NCI-H1436 (cell line): ENCODE data around the gene NPTN.
"Not testable (repeated sequence)": the region's sequence is repeated elsewhere in the genome, so short reads cannot be mapped to it uniquely, and the experiment has no call there.

Experiments
- DNase-seq: peaks from one replicate; lab custom pipeline; 2025; lab: John Stamatoyannopoulos, UW

NPTN gene

DNA sequence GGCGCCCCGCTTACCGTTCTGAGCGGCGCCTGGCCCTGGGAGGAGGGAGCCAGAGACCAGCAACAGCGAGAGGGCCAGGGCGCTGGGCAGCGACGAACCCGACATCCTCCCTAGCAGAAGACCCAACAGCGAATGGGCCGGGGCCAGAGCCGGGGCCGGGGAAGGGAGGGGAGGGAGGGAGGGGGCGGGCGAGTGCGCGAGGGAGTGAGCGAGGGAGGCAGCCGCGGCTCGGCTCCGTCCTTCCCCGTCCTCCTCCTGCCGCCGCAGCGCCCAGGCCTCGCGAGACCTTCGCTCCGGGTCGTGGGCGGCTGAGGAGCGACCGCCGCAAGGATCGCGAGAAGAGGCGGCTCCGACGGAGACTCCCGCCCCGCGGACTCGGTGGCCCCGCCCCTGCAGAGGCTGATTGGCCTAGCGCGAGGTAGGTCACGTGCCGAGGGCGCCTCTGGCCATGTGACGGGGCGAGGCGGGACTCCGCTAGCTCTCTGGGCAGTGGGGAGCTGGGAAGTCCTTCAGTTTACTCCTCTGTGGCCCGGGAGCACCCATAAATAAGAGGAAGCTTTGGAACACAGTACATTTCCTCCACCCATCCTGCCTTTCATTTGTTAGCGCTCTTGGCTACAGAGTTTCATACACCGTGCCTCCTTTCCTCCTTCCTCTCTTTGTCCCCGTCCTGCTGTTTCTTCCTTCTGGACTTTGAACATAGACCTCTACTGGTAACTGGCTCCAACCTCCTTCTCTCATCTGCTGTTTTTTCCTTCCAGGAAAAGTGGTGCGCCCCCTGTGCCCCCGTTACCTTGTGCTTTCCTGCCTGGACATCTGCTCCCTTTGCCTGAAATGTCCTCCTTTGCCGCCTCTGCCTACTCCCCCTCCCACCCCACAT, at the start of gene NPTN:
Gene NPTN (minus strand): TSS at position 279 of the 880 bp plus-strand sequence. CDS start 174 bp downstream, at position 105.
- DNase-seq = peak; percentile 97

DNA sequence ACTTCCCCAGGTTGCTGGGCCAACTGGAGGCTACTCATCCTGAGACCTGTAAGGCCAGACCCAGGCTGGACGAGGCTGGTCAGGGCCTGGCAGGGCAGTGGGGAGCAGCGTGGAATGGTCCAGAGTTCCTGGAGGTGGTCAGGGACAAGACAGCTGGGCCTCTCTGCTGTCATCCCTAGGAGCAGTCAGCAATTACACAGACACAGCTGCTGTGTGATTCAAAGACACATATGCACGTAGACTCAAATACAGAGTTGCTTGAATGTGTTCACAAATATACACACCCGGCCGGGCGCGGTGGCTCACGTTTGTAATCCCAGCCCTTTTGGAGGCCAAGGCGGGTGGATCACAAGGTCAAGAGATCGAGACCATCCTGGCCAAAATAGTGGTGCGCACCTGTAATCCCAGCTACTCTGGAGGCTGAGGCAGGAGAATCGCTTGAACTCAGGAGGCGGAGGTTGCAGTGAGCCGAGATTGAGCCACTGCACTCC, 49.5 kb upstream of the NPTN start:
- no peak for DNase-seq

DNA sequence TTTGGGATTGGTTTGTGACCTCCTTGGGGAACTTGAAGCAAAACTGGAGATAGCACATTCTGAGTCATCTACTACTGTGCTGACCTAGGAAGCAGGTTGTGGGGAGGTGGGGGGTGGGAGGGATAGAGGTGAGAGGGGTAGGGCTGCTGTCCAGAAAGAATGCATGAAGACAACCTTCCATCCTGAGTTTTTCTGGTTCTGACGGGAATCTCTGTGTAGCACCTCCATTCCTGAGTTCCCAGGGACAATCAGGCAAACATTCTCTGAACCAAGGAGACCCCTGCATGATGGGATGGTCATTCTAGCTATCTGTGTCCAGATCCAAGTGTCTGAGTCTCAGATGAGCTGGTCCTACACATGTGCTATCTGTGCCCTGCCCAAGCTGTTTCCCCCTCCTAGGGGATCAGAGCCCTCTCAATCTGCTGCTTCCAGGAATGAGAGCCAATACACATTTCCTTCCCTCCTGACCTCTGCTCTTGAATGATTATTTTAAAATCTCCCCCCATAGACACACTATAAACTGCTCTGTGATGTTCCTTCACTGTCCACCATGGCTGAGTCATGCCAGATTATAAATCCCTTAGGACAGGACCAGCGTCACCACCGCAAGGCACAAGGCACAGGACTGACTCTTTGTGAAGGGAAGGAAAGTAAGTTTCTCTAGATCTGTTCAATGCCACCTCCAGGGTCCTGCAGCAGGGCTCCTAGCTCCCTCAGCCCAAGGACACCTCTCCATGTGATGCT, 48.8 kb upstream of the NPTN start:
- DNase-seq = no peak

DNA sequence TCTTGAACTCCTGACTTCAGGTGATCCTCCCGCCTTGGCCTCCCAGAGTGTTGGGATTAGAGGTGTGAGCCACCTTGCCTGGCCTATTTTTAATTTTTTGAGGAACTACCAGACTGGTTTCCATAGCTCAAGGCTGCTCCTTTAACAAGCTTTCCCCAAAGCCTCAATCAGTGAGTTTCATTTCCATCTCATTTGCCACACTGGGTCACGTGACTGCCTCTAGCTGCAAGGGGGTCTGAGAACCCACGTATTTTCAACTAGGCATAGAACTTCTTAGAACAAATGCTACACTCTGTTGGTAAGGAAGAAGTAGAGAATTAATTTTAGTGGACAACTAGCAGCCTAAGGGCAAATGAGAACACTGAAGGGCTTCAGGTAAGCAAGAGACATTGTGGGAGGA, 47.9 kb upstream of the NPTN start:
- DNase-seq = no peak

DNA sequence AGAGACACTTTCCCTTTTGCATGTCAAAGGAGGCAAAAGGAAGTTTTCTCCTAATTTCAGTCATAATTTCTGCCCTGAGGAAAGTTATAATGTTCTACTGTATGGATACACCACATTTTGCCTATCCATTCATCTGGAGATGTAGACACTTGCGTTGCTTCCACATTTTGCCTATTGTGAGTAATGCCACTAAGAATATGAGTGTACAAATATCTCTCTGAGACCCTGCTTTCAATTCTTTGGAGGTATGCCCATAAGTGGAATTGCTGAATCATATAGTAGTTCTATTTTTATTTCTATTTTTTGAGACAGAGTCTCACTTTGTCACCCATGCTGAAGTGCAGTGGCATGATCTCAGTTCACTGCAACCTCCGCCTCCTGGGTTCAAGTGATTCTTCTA, 47.4 kb upstream of the NPTN start:
- no peak for DNase-seq

DNA sequence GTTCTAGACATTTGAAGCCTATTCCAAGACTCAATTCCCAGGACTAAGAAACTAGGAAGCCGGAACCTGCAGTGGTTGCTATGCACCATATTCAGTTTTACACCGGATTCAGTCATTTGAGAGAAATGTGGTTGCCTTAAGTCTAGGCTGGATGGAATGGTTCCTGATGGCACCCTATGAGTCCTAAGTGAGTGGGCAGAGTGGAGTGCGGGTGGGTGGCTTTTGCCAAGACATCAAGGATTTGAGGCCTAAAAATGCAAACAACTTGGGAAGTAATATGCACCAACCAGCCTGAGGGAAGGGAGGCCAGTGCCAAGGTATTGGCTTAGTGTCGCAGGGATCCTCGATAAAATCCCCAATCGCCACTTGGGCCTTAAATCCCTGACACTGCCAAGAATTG, 46.8 kb upstream of the NPTN start:
- DNase-seq = no peak

DNA sequence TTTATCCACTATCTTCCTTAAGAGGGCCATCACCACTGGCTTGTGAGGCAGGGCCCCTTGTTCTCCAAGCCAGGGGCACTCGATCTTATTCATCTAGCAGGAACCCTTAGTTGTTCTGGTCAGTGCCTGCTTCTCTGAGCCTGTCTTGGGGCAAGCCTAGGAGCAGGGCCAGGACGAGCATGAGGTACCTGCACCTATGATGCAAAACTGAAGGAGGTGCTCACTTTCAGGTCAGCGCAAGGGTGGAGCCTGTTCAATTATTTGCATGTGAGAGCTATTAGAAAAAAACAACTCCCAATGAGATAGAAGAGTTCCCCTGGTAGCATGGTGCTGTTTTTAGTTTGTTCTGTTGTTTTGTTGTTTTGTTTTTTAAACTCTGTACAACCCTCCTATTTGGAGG, 46.0 kb upstream of the NPTN start:
- DNase-seq = no peak

DNA sequence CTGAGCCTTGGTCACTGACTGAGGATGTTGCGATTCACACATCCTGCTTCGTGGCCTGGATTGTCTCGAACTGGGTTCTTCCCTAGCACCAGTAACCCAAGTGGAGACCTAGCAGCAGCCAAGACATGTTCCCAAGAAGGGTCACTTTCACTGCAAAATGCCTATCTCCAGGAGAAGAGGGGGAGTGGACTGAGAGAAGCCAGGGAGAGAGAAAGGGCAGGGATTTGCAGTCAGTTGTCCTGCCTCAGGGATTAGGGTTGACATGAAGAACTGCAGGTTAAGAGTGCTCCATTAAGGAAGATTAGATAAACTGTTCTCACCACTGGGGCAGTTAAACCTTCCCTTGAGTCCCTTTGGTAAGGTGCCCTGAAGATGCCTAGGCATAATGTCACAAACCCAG, 45.3 kb upstream of the NPTN start:
- no peak for DNase-seq

DNA sequence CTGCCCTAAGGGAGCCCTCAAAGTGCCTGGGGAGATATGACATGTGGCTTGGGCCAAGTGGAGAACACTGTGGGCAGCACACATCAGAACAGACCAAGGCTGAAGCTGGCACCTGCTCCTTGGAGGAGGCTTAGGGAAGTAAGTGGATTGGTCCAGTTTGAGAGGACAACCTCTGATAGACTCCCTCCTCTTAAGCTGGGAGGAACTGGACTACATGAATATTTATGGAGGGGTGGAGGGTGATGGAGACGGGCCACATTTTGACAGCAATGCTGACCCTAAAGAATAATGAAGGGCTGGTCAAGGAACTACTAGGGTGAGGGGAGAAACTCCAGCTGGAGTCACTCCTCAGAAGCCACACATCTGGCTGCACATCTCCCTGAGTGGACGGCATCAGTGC, 44.5 kb upstream of the NPTN start:
- DNase-seq = no peak

DNA sequence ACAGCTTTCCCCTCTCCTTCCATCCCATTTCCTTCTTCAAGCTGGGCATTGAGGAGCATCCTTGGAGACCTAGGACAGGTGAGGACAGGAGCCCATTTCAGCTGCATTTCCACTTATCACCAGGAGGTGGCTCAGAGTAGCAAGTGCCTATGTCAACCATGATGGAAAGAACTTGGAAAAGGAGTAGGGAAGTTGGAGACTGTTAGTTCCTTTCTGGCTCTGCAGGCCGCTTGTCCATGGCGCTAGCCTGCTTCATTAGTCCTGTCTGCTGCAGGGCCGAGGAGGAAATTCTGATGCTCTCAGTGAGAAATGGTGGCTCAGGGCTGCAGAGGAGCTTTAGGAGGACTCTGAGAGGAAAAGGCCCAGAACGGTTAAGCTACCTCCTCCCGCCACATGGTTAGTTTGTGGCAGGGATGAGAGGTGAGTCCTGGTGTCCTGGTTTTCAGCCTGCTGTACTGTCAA, 44.0 kb upstream of the NPTN start:
- DNase-seq = peak; percentile 43

DNA sequence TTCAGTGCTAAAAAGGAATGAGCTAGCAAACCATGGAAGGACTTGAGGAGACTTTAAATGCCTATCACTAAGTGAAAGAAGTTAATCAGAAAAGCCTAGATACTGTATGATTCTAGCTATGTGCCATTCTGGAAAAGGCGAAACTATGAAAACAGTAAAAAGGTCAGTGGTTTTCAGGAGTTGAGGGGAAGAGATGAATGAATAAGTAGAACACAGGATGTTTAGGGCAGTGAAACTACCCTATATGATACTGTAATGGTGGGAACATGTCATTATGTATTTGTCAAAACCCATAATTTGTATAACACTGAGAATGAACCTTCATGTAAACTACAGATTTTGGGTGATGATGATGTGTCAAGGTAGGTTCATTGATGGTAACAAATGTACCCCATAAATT, 41.4 kb upstream of the NPTN start:
- DNase-seq = no peak

DNA sequence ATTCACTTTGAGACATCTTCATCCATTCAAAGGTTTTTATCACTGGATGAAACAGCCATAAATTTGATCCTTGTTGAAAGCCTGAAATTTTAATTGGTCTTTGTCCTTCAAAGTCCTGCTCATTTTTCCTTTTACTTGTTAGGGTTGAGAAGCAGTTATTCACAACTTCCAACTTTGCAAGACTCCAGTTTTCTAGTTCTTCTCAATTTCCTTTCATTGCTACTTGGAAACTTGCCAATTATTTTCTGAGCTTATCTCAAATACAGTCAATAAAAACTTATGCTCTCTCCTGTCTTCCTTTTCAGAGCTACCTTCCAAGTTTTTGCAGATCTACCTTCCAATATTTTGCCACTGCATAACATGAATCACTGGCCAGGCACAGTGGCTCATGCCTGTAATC, 27.3 kb upstream of the NPTN start:
- DNase-seq = no peak

DNA sequence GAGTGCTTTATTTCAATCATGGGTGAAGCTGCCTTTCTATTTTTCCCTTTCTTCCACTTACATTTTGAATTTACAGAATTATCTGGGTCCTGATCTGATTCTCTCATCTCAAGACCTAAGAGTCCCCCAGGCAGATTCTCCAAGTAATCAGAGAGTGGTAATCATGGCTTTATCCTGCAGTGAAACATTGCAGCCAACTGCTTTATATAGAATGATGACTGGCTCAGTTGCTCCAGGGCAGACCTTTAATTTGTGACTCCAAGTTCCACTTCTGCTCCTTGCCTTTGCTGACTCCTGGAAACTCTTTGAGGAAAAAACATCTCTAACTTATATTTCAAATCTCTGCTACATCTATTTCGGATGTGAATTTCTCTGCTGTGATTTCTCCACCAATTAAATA, 25.5 kb upstream of the NPTN start:
- DNase-seq = no peak

DNA sequence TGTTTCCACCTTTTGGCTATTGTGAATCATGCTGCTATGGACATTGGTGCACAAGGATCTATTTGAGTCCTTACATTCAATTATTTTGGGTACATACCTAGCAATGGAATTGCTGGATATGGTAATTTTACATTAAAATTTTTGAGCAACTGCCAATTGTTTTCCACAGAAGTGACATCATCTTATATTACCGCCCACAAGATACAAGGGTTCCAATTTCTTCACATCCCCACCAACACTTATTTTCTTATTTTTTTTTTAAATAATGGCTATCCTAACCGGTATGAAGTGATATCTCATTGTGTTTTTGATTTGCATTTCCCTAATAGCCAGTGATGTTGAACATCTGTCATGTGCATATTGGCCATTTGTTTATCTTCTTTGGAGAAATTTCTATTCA, 22.5 kb upstream of the NPTN start:
- no peak for DNase-seq

DNA sequence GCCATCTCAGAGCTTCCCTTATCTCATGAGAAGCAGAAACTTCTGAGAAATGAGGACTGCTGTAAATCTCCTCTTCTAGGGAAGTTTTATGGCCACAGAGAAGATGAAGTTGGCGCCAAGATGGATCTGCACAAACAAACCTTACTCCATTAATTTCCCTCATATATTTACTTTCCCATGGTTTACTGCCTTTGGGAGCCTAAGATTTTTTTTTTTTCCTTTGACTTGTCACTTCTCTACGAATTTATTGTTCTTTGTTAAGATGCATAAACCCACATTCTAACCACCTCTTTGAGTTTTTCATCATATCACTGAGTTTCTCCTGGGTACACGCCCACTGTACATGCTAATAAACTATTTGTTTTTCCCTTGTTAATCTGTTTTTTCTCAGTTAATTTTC, 21.5 kb upstream of the NPTN start:
- no peak for DNase-seq

DNA sequence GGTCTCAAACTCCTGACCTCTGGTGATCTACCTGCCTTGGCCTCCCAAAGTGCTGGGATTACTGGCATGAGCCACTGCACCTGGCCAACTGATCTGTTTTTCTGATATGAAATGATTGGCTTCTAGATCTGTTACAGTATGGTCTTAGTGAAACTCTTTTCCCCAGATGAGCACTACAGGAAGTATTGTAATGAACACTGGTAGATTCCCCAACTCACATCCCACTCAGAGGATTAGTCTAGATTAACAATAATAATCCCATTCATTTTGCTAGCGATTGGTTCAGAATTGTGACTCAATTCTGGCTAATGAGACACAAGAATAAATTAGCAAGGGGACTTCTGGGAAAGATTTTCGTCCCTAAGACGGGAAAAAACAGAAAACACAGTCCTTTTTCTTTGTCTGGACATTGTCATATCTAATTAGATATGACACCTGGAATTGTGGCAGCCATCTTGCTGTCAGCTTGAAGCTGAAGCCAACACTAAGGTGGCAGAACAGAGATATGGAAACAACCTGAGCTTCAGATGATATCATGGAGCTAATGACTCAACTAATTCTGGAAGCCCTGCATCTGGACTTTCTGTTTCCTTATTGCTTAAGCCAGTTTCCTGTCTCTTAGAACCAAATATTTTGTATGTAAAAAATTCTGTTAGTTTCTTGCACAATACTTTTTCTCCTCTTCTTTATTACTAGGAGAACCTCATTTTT, 17.4 kb upstream of the NPTN start:
- no peak for DNase-seq

DNA sequence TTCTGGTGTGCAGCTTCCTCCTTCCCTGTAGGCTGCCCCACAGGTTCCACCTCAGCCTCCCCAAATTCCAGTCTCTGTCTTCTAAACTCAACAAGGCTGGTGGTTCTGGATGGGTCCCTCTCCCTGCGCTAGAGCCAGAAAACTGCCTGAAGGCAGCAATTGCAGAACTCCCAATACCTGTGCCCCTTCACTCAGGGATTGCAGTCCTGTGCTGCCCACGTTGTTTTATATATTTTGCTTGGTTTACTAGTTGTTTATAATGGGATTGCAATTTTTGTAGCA, 14.8 kb upstream of the NPTN start:
- DNase-seq = no peak

DNA sequence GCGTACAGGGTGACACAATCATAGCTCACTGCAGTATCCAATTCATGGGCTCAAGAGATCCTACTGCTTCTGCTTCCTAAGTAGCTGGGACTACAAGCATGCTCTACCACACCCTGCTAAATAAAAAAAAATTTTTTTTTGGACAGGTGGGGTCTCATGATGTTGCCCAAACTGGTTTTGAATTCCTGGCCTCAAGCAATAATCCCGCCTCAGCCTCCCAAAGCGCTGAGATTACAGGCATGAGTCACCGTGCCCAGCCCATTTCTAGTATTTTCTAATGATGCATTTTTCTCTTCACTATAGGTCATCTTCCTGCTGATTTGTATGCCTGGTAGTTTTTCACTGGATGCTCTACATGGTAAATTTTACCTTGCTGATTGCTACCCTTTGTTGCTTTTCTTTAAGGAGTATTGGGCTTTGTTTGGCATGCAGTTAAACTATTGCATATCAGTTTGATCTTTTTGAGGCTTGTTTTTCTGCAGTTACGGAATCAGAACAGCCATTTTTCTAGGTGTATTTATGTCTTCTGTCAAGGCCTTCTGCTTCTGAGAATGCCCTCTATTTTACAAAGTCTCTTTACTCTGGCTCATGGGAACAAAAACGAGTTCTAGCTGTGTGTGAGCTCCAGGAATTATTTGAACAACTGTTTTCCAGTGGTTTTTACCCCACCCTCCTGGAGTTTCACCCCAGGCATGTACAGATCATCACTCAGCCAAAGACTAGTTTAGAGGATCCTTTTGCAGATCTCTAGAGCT, 14.2 kb upstream of the NPTN start:
- no peak for DNase-seq

DNA sequence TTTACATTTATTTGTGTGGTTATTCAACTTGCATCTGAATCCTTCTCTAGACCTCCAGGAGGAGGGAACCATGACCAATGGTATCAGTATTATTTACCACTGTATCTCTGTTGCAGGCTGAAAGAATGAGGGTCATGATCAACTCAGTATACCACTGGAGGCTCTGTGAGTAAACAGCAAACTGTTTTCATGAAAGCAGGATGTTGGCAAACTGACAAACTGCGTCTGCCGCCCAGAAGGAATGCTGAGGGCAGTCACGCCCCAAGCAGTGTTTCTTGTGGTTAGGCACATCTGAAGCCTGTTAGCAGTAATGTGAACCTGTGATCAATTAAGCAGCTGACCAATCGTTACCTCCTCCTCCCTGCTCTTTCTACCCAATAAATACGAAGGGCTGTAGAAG, 6.3 kb upstream of the NPTN start:
- not testable (repeated sequence) for DNase-seq

DNA sequence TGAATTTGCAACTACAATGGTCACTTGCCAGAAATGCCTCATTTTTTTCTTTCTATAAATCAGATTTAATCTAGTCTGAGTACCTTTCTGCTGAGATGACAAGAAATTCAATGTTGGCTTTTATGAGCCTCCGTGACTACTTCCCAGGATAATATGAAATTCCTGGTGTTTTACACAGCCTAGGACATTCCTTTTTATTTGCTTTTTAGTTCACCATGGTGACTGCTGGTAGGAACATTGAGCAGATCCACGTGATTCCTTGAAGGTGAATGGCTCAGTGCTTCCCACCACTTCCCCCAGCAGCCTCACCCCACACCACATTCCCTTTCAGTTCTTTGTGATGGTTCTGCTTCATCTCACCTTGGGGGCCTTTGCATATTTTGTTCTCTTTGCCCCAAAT, 4.3 kb upstream of the NPTN start:
- DNase-seq = no peak

DNA sequence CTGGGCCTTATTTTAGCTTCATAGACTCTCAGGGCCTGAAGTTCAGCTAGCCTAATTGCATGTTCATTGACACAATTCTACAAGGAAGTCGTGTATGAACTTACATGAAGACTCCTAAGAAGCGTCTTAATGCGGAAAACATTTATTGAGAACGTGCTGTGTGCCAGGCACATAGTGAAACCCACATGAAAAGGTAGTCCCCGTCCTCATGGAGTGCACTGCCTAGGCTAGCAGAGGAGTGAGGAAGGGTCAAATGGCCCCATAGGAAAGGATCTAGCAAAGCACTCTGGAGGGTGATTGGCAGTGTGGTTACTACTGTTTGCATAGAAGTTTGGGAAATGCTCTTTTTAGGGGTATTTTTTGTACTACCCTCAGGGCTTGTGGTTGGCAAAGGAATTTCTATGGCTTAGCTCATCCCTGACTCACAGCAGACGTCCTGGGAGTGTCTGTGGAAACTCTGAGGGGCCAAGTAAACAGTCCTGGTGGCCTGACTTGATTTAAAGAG, 854 bp upstream of the NPTN start:
- DNase-seq = no peak

DNA sequence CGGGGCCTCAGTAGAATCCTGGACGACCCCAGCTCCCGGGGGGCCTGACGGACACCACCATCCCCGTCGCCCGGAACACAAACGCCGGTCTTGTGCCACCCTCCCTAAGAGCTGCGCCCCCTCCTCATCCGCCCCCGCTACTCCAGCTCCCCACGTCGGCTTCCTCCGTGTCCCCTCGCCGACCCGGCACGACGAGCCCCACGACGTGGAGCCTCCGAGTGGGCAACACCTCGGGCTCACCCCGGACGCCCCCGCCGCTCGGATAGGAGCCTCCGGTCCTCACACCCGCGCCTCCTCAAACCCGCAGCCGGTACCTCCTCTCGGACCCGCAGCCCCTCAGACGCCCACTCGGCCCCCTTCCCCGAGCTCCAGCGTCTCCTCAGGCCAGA, 525 bp downstream of the NPTN start:
- DNase-seq = no peak
